Gastroesophageal sphincter (tissue), 3 donors: ENCODE measurements around the gene EXD3.

Experiments used
- CTCF ChIP-seq, 4 experiments: fragments of 200-600 bp in 2 of 4; fragments of 450-650 bp in 2 of 4; sonication (generic) in 1 of 4; IDR thresholded peaks; one replicate each; pipeline ENCODE4 v1.5.1; 2017 to 2019; ENCODE audit warnings: antibody characterized with exemption in 4 of 4, mild to moderate bottlenecking in 2 of 4, moderate library complexity in 2 of 4
- EP300 ChIP-seq: sonication (generic); formaldehyde crosslinking; IDR thresholded peaks from one replicate; pipeline ENCODE4 v1.6.1; 2017; ENCODE audit warnings: antibody characterized with exemption, mild to moderate bottlenecking
- POLR2A ChIP-seq, 2 donors: fragments of 450-650 bp; IDR thresholded peaks; one replicate each; pipeline ENCODE4 v1.6.1; 2017; ENCODE audit warnings: antibody characterized with exemption in 2 of 2, mild to moderate bottlenecking in 2 of 2, moderate library complexity in 1 of 2
- POLR2AphosphoS5 ChIP-seq: sonication (generic); formaldehyde crosslinking; IDR thresholded peaks from one replicate; pipeline ENCODE4 v1.6.1; 2017; ENCODE audit warnings: antibody characterized with exemption

GRCh38 chr9:137311171-137311985 is 111.6 kb downstream of the EXD3 start:
- TF ChIP-seq POLR2AphosphoS5 (no peak), CTCF (IDR thresholded peaks at IDR 0.05) (no peak), POLR2A (IDR thresholded peaks at IDR 0.05) (no peak), EP300 (no peak)
